Astrocyte (in vitro differentiated cells and primary cell): Measurements from ENCODE around the gene ARRB1. TPM values are rescaled to one million over a fixed set of nuclear protein-coding genes. Genes with fewer than 3 reads are reported as not detected.

ENCODE experiments used
- DNase-seq: peaks from one replicate; pipeline ENCODE4 v3.0.0-alpha.2; 2010; ENCODE audit warnings: low read depth
- FAIRE-seq: peaks from 2 replicates; lab custom pipeline; 2011; peaks lifted over from hg19 to GRCh38; lab: Jason Lieb, UNC
- H2AFZ ChIP-seq: 2 replicates; pipeline ENCODE4 v1.6.0; 2012; ENCODE audit warnings: low read depth, low read length, inconsistent platforms
- H3K27ac ChIP-seq: 2 replicates; pipeline ENCODE4 v1.5.1; 2011; ENCODE audit warnings: low read depth, low read length, inconsistent platforms
- H3K27me3 ChIP-seq: 2 replicates; pipeline ENCODE4 v1.6.0; 2011; ENCODE audit warnings: low read length, inconsistent platforms; ENCODE audit not compliant: insufficient read depth
- H3K36me3 ChIP-seq: 2 replicates; pipeline ENCODE4 v1.5.1; 2011; ENCODE audit warnings: low read length, inconsistent platforms; ENCODE audit not compliant: insufficient read depth
- H3K4me1 ChIP-seq: 2 replicates; pipeline ENCODE4 v1.5.1; 2011; ENCODE audit warnings: low read length, inconsistent platforms; ENCODE audit not compliant: insufficient read depth
- H3K4me2 ChIP-seq: 2 replicates; pipeline ENCODE4 v1.6.0; 2012; ENCODE audit warnings: low read length, inconsistent platforms
- H3K4me3 ChIP-seq: 2 replicates; pipeline ENCODE4 v1.5.1; 2011; ENCODE audit warnings: low read depth, mild to moderate bottlenecking, low read length, inconsistent platforms; ENCODE audit not compliant: insufficient read depth
- H3K79me2 ChIP-seq: 2 replicates; pipeline ENCODE4 v1.6.0; 2012; ENCODE audit warnings: mild to moderate bottlenecking, low read length, inconsistent platforms; ENCODE audit not compliant: insufficient read depth
- H3K9ac ChIP-seq: 2 replicates; pipeline ENCODE4 v1.6.0; 2012; ENCODE audit warnings: mild to moderate bottlenecking, low read length, inconsistent platforms
- H3K9me3 ChIP-seq: 2 replicates; pipeline ENCODE4 v1.5.1; 2012; ENCODE audit warnings: low read depth, mild to moderate bottlenecking, low read length, inconsistent platforms; ENCODE audit not compliant: insufficient read depth
- H4K20me1 ChIP-seq: 2 replicates; pipeline ENCODE4 v1.6.0; 2012; ENCODE audit warnings: low read length, inconsistent platforms; ENCODE audit not compliant: insufficient read depth
- H3K27ac Mint-ChIP-seq: one replicate; pipeline ENCODE4 v1.8.0; 2021; ENCODE audit warnings: mild to moderate bottlenecking, mixed read lengths; ENCODE audit not compliant: unreplicated experiment
- H3K27me3 Mint-ChIP-seq: one replicate; pipeline ENCODE4 v1.8.0; 2021; ENCODE audit warnings: low read depth, mixed read lengths; ENCODE audit not compliant: unreplicated experiment
- H3K36me3 Mint-ChIP-seq: one replicate; pipeline ENCODE4 v1.8.0; 2021; ENCODE audit warnings: low read depth, mixed read lengths; ENCODE audit not compliant: unreplicated experiment
- H3K4me1 Mint-ChIP-seq: one replicate; pipeline ENCODE4 v1.8.0; 2021; ENCODE audit warnings: low read depth, mixed read lengths; ENCODE audit not compliant: unreplicated experiment
- H3K4me3 Mint-ChIP-seq: one replicate; pipeline ENCODE4 v1.8.0; 2021; ENCODE audit warnings: mild to moderate bottlenecking, moderate library complexity, mixed read lengths; ENCODE audit not compliant: unreplicated experiment
- H3K9me3 Mint-ChIP-seq: one replicate; pipeline ENCODE4 v1.8.0; 2021; ENCODE audit warnings: mild to moderate bottlenecking, mixed read lengths; ENCODE audit not compliant: unreplicated experiment
- EZH2 ChIP-seq: IDR thresholded peaks from 2 replicates; pipeline ENCODE4 v1.6.1; 2012; ENCODE audit warnings: mild to moderate bottlenecking, low read length, inconsistent platforms; ENCODE audit not compliant: insufficient read depth
- total RNA-seq: library from RNA; stranded (reverse); gene quantifications from 2 replicates; pipeline ENCODE4 v1.2.1, GENCODE V29; 2021
- TF ChIP-seq, protein P1 (sequence below): IDR thresholded peaks from 2 replicates; pipeline ENCODE4 v1.5.1; 2011; ENCODE audit warnings: low read depth, mild to moderate bottlenecking, inconsistent platforms, low read length, moderate library complexity; ENCODE audit not compliant: insufficient read depth

The ARRB1 gene
- total RNA-seq, 1 donor from 2014 or later: 28.5 TPM

GRCh38 chr11:75307058-75307457, 44.4 kb downstream of the ARRB1 start:
- Mint-ChIP-seq H3K27me3 (peaks cover 3% of the 10 kb centered on the region), H3K36me3 (peaks cover 1% of the 10 kb centered on the region), H3K27ac (no peak overlapping the region), H3K9me3 (no peaks in the 10 kb centered on the region), H3K4me1 (peaks cover 4% of the 10 kb centered on the region), H3K4me3 (no peak overlapping the region)
- Histone ChIP-seq H3K36me3 (no peaks in the 10 kb centered on the region), H3K4me2 (no peak overlapping the region), H3K9ac (no peak overlapping the region), H4K20me1 (peaks cover 9% of the 10 kb centered on the region), H3K79me2 (no peaks in the 10 kb centered on the region), H3K4me3 (no peak overlapping the region), H3K9me3 (no peaks in the 10 kb centered on the region), H3K4me1 (peaks cover under 1% of the 10 kb centered on the region), H2AFZ (no peak overlapping the region), H3K27ac (no peak overlapping the region), H3K27me3 (peaks cover 2% of the 10 kb centered on the region)
- TF ChIP-seq, protein P1, sequence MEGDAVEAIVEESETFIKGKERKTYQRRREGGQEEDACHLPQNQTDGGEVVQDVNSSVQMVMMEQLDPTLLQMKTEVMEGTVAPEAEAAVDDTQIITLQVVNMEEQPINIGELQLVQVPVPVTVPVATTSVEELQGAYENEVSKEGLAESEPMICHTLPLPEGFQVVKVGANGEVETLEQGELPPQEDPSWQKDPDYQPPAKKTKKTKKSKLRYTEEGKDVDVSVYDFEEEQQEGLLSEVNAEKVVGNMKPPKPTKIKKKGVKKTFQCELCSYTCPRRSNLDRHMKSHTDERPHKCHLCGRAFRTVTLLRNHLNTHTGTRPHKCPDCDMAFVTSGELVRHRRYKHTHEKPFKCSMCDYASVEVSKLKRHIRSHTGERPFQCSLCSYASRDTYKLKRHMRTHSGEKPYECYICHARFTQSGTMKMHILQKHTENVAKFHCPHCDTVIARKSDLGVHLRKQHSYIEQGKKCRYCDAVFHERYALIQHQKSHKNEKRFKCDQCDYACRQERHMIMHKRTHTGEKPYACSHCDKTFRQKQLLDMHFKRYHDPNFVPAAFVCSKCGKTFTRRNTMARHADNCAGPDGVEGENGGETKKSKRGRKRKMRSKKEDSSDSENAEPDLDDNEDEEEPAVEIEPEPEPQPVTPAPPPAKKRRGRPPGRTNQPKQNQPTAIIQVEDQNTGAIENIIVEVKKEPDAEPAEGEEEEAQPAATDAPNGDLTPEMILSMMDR: no peak
- TF ChIP-seq EZH2: no peak
- FAIRE-seq (no peak), DNase-seq (no peak)

DNA sequence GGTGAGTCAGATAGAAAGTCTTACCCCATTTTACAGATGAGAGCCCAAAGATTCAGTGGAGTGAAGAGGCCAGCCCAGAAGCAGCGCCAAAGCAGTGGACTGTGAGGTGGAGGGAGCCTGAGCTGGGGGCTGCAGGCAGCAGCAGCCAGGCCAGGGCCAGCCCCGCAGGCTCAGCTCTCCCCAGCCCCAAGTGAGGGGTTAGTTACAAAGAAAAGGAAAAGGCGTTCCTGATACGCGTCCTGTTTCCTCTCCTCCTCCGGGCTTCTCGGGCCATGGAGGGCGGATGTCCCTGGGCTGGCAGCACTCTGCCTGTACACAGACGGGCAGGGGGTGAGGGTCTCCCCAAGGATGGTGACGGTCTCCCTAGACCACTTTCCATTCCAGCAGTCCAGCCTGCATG, 44.9 kb downstream of the ARRB1 start:
- Mint-ChIP-seq H3K9me3 (no peaks in the 10 kb centered on the region), H3K36me3 (peaks cover 1% of the 10 kb centered on the region), H3K27ac (no peak overlapping the region), H3K4me3 (no peak overlapping the region), H3K4me1 (peaks cover 1% of the 10 kb centered on the region), H3K27me3 (peaks cover 3% of the 10 kb centered on the region)
- Histone ChIP-seq H3K4me3 (no peak overlapping the region), H3K27me3 (peaks cover 2% of the 10 kb centered on the region), H3K9me3 (no peaks in the 10 kb centered on the region), H3K9ac (no peak overlapping the region), H4K20me1 (peaks cover 9% of the 10 kb centered on the region), H2AFZ (no peak overlapping the region), H3K27ac (no peak overlapping the region), H3K79me2 (no peaks in the 10 kb centered on the region), H3K36me3 (no peaks in the 10 kb centered on the region), H3K4me2 (no peak overlapping the region), H3K4me1 (no peaks in the 10 kb centered on the region)
- TF ChIP-seq, protein P1: no peak
- TF ChIP-seq EZH2: no peak
- DNase-seq (no peak), FAIRE-seq (no peak)

DNA sequence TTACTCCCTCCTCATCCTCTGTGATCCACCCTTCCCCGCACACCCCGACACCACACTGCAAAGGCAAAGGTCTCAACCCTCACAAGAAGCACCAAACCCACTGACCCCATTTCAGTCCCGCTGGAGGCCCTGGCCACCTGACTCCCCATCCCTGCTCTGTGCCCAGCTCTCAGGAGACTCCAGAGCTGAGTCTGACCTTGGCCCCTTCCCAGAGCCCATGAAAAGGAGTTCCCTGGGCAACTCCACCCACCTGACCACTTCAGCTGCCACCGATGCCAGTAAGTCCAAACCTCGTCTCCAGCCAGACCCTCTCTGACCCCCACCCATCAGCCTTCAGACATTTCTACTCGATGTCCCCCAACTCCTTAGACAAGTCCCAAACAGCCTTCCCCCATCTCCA, 45.5 kb downstream of the ARRB1 start:
- Histone ChIP-seq H4K20me1 (peaks cover 9% of the 10 kb centered on the region), H3K9ac (no peak overlapping the region), H3K9me3 (no peaks in the 10 kb centered on the region), H3K4me2 (no peak overlapping the region), H3K79me2 (no peaks in the 10 kb centered on the region), H2AFZ (no peak overlapping the region), H3K4me3 (no peak overlapping the region), H3K27me3 (peaks cover 2% of the 10 kb centered on the region), H3K27ac (no peak overlapping the region), H3K36me3 (no peaks in the 10 kb centered on the region), H3K4me1 (no peaks in the 10 kb centered on the region)
- Mint-ChIP-seq H3K27ac (no peak overlapping the region), H3K27me3 (peaks cover 3% of the 10 kb centered on the region), H3K36me3 (peaks cover 1% of the 10 kb centered on the region), H3K9me3 (no peaks in the 10 kb centered on the region), H3K4me3 (no peak overlapping the region), H3K4me1 (no peaks in the 10 kb centered on the region)
- no peak for TF ChIP-seq EZH2
- TF ChIP-seq, protein P1: no peak
- DNase-seq: no peak
- FAIRE-seq: no peak
